DLD1 (cell line): ENCODE measurements around the gene PP2D1.
"Not testable (repeated sequence)": the region's sequence is repeated elsewhere in the genome, so short reads cannot be mapped to it uniquely, and the experiment has no call there.

Experiments
- in situ Hi-C: cut with HindIII; loops from 2 replicates; pipeline ENCODE4 v1.10.0; 2017; ENCODE audit warnings: low sequenced_read_pairs

Gene PP2D1

GRCh38 chr3:20041197-20041780 lies 29.2 kb upstream of the PP2D1 start:
- in situ Hi-C loops, result loop anchor here (25.0 kb wide), 1 partner anchor 104 kb away; the partner anchor contains the start of genes EFHB and RAB5A

GRCh38 chr3:20040548-20041196 lies 28.6 kb upstream of the PP2D1 start:
- in situ Hi-C loops, result loop anchor here (25.0 kb wide), 1 partner anchor 103 kb away; the partner anchor contains the start of genes EFHB and RAB5A

- in situ Hi-C loops, result loop anchor here (25.0 kb wide), 1 partner anchor 103 kb away; the partner anchor contains the start of genes EFHB and RAB5A
Measured at GRCh38 chr3:20039765-20040547, 27.9 kb upstream of the PP2D1 start, which contains the start of gene KAT2B. Gene KAT2B (plus strand): TSS chr3:20040446. CDS start chr3:20040478, 32 bp downstream.

- in situ Hi-C loops, result loop anchor here (25.0 kb wide), 1 partner anchor 102 kb away; the partner anchor contains the start of genes EFHB and RAB5A
Measured at GRCh38 chr3:20039466-20039764, 27.4 kb upstream of the PP2D1 start.

GRCh38 chr3:20038699-20039465 lies 26.8 kb upstream of the PP2D1 start:
- in situ Hi-C loops, result loop anchor here (25.0 kb wide), 1 partner anchor 102 kb away; the partner anchor contains the start of genes EFHB and RAB5A

- in situ Hi-C loops, result loop anchor here (25.0 kb wide), 1 partner anchor 100 kb away; the partner anchor contains the start of genes EFHB and RAB5A
Measured at GRCh38 chr3:20037255-20037996, 25.4 kb upstream of the PP2D1 start.

- in situ Hi-C loops, result loop anchor here (25.0 kb wide), 1 partner anchor 98 kb away; the partner anchor contains the start of genes EFHB and RAB5A
Measured at GRCh38 chr3:20035019-20035418, 23.0 kb upstream of the PP2D1 start.

- in situ Hi-C loops, result loop anchor here (25.0 kb wide), 1 partner anchor 95 kb away; the partner anchor contains the start of genes EFHB and RAB5A
Measured at GRCh38 chr3:20031939-20032338, 19.9 kb upstream of the PP2D1 start.

GRCh38 chr3:20028905-20029331 lies 16.9 kb upstream of the PP2D1 start:
- in situ Hi-C loops, result loop anchor here (25.0 kb wide), 1 partner anchor 92 kb away; the partner anchor contains the start of genes EFHB and RAB5A

GRCh38 chr3:20027136-20027535 lies 15.1 kb upstream of the PP2D1 start:
- in situ Hi-C loops, result loop anchor here (25.0 kb wide), 1 partner anchor 90 kb away; the partner anchor contains the start of genes EFHB and RAB5A

- in situ Hi-C loops, result no loop called here
Measured at GRCh38 chr3:20023623-20024405, 11.8 kb upstream of the PP2D1 start.

GRCh38 chr3:20022954-20023622 lies 11.0 kb upstream of the PP2D1 start:
- in situ Hi-C loops, result no loop called here

GRCh38 chr3:20016076-20016475 lies 4.0 kb upstream of the PP2D1 start:
- in situ Hi-C loops, result not testable (repeated sequence)

- in situ Hi-C loops, result no loop called here
Measured at GRCh38 chr3:20015525-20015924, 3.5 kb upstream of the PP2D1 start.

- in situ Hi-C loops, result no loop called here
Measured at GRCh38 chr3:20013396-20013795, 1.3 kb upstream of the PP2D1 start.

GRCh38 chr3:20008646-20009045 lies 3.4 kb downstream of the PP2D1 start:
- in situ Hi-C loops, result no loop called here

- in situ Hi-C loops, result no loop called here
Measured at GRCh38 chr3:20007960-20008359, 4.1 kb downstream of the PP2D1 start.

- in situ Hi-C loops, result no loop called here
Measured at GRCh38 chr3:20001932-20002331, 10.1 kb downstream of the PP2D1 start.
